Measurements from ENCODE around the gene DGCR6L.
"Not testable (repeated sequence)": the region's sequence is repeated elsewhere in the genome, so short reads cannot be mapped to it uniquely, and the experiment has no call there.

DNA sequence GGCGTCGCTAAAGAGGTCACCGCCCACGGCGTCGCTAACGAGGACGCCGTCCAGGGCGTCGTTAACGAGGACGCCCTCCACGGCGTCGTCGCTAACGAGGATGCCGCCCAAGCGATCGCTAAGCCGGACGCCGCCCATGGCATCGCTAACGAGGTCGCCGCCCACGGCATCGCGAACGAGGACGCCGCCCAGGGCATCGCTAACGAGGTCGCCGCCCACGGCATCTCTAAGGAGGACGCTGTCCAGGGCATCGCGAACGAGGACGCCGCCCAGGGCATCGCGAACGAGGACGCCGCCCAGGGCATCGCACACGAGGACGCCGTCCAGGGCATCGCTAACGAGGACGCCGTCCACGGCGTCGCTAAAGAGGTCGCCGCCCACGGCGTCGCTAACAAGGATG lies 37.0 kb upstream of the DGCR6L start:
- not testable (repeated sequence) for TF ChIP-seq POLR2A, POLR2AphosphoS5 (IDR thresholded peaks at IDR 0.05; ENCODE audit: low read depth, low read length)
